PFSK-1 (cell line): ENCODE results near the gene LINGO1.
A peak's percentile ranks its signal among the peaks of the same experiment; 100 is the strongest.

Experiments
- FOXP2 ChIP-seq: optimal IDR thresholded peaks from 2 replicates; pipeline ENCODE3; 2011; ENCODE audit warnings: borderline replicate concordance, control low read depth, inconsistent platforms; ENCODE audit not compliant: insufficient read depth; ENCODE audit errors: extremely low read length, extremely low read depth
- POLR2AphosphoS5 ChIP-seq: IDR thresholded peaks from 2 replicates; pipeline ENCODE4 v1.6.1; 2012; ENCODE audit warnings: low read depth, mild to moderate bottlenecking, control low read depth, low read length, moderate library complexity
- REST ChIP-seq, 2 experiments: IDR thresholded peaks; 2 replicates each; pipeline versions ENCODE4 v1.6.1 to v1.8.0; 2011 to 2012; ENCODE audit warnings: low read depth in 2 of 2, low read length in 2 of 2, control low read depth in 1 of 2, inconsistent platforms in 1 of 2, mild to moderate bottlenecking in 1 of 2, moderate library complexity in 1 of 2; ENCODE audit not compliant: insufficient read depth in 1 of 2
- SIN3A ChIP-seq: IDR thresholded peaks from 2 replicates; pipeline ENCODE4 v1.6.1; 2012; ENCODE audit warnings: mild to moderate bottlenecking, low read length, moderate library complexity, borderline replicate concordance; ENCODE audit not compliant: insufficient read depth
- TAF1 ChIP-seq: IDR thresholded peaks from 2 replicates; pipeline ENCODE4 v1.6.1; 2012; ENCODE audit warnings: low read length, control low read depth, borderline replicate concordance; ENCODE audit not compliant: insufficient read depth

Gene LINGO1

GRCh38 chr15:77571181-77571580 lies 61.5 kb downstream of the LINGO1 start:
- TF ChIP-seq SIN3A (no peak), TAF1 (no peak), FOXP2 (no peak), POLR2AphosphoS5 (no peak), REST (IDR thresholded peaks at IDR 0.05; ENCODE audit: insufficient read depth in 1 of 2, low read depth in 2 of 2, low read length in 2 of 2) (no peak)

- TF ChIP-seq FOXP2, result peak; percentile 20
- TF ChIP-seq REST (IDR thresholded peaks at IDR 0.05; ENCODE audit: insufficient read depth in 1 of 2, low read depth in 2 of 2, low read length in 2 of 2), result no peak
- no peak for TF ChIP-seq TAF1
- no peak for TF ChIP-seq SIN3A
These were observed 63.0 kb downstream of the LINGO1 start for GRCh38 chr15:77569729-77570125.

GRCh38 chr15:77568973-77569728 lies 63.6 kb downstream of the LINGO1 start:
- TF ChIP-seq POLR2AphosphoS5 (no peak), TAF1 (peak; percentile 58; the same call in 1 of the 2 replicates)

GRCh38 chr15:77568014-77568972 lies 64.4 kb downstream of the LINGO1 start:
- TF ChIP-seq FOXP2, result no peak
- TF ChIP-seq SIN3A, result peak; percentile 40; the same call in 1 of the 2 replicates
- no peak for TF ChIP-seq REST (IDR thresholded peaks at IDR 0.05; ENCODE audit: insufficient read depth in 1 of 2, low read depth in 2 of 2, low read length in 2 of 2)
- TF ChIP-seq POLR2AphosphoS5, result no peak
- no peak for TF ChIP-seq TAF1

GRCh38 chr15:77567202-77567601 lies 65.5 kb downstream of the LINGO1 start:
- TF ChIP-seq FOXP2, result no peak
- no peak for TF ChIP-seq TAF1
- TF ChIP-seq REST (IDR thresholded peaks at IDR 0.05; ENCODE audit: insufficient read depth in 1 of 2, low read depth in 2 of 2, low read length in 2 of 2), result no peak
- TF ChIP-seq POLR2AphosphoS5, result no peak
- TF ChIP-seq SIN3A, result no peak
